Measurements from ENCODE around the gene ZNF343. TPM values are rescaled to one million over a fixed set of nuclear protein-coding genes. Genes with fewer than 3 reads are reported as not detected.

The ZNF343 gene
- total RNA-seq (2012; rRNA removed) (18.9 and 26.2 TPM in 2 replicates), polyA plus RNA-seq (2012; rRNA removed) (7.4 and 7.8 TPM in 2 replicates), Bru-seq, nascent RNA (percentile 55 among the genes with signal in this experiment), BruChase-seq, experiment 1, labeled RNA remaining after a 6-hour chase (percentile 65 among the genes with signal in this experiment), BruChase-seq, experiment 2, labeled RNA remaining after a 2-hour chase (percentile 63 among the genes with signal in this experiment)
- 2.1 and 2.2 TPM in 2 replicates for polyA plus RNA-seq (2012; cell fraction: cytosol; rRNA removed)
- polyA plus RNA-seq (2012; cell fraction: nucleus; rRNA removed; ENCODE audit: low replicate concordance), result 8.1 and 31.6 TPM in 2 replicates
- long read RNA-seq, transcript ZNF343-201 (6 exons, 3,632 nt), result major isoform, 5 of 19 reads
- long read RNA-seq, partial matches to known transcripts, result 0 of 19 reads
- long read RNA-seq, other reads (novel, unspliced or antisense), result 14 of 19 reads

DNA sequence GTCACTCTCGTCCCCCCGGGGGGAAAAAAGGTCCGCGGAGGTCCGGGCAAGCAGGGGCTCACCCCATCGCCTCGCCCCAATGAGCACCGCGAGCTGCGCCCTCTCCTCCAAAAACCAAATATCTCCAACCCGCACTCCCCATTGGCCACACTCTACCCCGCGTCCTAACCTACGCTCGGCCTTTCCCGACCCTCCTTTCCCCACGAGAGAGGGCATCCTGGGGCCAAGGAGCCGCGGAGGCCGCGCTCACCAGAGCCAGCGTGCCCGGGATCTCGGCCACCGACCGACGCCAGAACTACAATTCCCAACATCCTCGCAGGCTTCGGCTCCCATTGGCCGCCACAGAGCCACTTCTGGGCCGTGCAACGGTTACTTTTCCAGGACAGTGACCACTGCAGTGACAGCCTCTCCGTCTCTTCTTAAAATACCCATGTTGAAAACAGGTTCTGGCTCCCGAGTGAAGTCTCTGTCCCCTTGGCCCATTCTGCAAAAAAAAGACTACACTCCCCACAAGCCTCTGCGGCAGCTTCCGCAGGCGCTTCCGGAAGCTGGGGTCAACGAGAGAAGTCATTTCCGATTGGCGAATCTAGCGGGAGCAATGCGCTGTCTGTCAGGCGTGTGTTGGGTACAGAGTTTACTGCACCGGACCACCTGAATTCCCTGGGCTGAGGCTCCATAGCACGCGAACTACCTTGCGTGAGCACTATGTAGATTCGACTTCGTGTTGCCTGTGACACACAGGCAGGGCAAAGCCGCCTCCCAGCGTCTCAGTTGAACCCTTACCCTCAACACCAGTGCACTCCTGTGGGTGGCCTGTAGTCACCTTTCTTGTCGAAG, at the start of gene ZNF343:
ZNF343 (minus strand) TSS at position 285 of the 837 bp plus-strand sequence. CDS start 15,020 bp downstream, outside the sequence.
- Histone ChIP-seq H2AK5ac (ENCODE audit: low read depth, low read length) (peak within 1 kb of the TSS; percentile 62), H3K14ac (replicated peaks; ENCODE audit: low read depth, low read length) (peak within 1 kb of the TSS; percentile 99), H3K56ac (ENCODE audit: extremely low read depth, insufficient read depth, low read length) (peak within 1 kb of the TSS; percentile 97), H3K4me3 (ENCODE audit: insufficient read depth, low read depth, low read length) (peak within 1 kb of the TSS; percentile 77), H2BK120ac (ENCODE audit: low read depth, low read length) (peak within 1 kb of the TSS; percentile 99), H3K36me3 (ENCODE audit: control insufficient read depth, insufficient read depth, low read length) (no peaks in the 10 kb centered on the region), H4K8ac (ENCODE audit: low read depth in 2 of 2, low read length in 2 of 2) (peak within 1 kb of the TSS; percentile 91 to 99), H3K9me1 (ENCODE audit: insufficient read depth, low read length) (peaks cover 3% of the 10 kb centered on the region), H3K4ac (ENCODE audit: low read depth, low read length) (peak within 1 kb of the TSS; percentile 98), H3K9me3 (ENCODE audit: control insufficient read depth, insufficient read depth, low read length) (no peaks in the 10 kb centered on the region), H3K9ac (ENCODE audit: low read depth, low read length) (peak within 1 kb of the TSS; percentile 85), H2AFZ (replicated peaks; ENCODE audit: low read length, poor library complexity) (peak within 1 kb of the TSS; percentile 98), H4K5ac (ENCODE audit: low read depth, low read length) (peak within 1 kb of the TSS; percentile 92), H4K20me1 (ENCODE audit: insufficient read depth, low read length) (no peaks in the 10 kb centered on the region), H3K27ac (ENCODE audit: insufficient read depth, low read length) (peak within 1 kb of the TSS; percentile 81), H2BK5ac (ENCODE audit: low read depth, low read length, poor library complexity, severe bottlenecking) (peak within 1 kb of the TSS; percentile 87), H3K23ac (ENCODE audit: low read depth, low read length) (peak within 1 kb of the TSS; percentile 99), H3K4me2 (ENCODE audit: low read depth, low read length) (peak within 1 kb of the TSS; percentile 94), H3K27me3 (ENCODE audit: control insufficient read depth, insufficient read depth, low read length) (no peaks in the 10 kb centered on the region), H3K79me1 (ENCODE audit: low read depth in 1 of 2, low read length in 2 of 2) (peaks cover 5 to 26% of the 10 kb centered on the region in 2 experiments; a peak in 3 of 4 replicates), H3K4me1 (ENCODE audit: control insufficient read depth, insufficient read depth, low read length) (peaks cover 2% of the 10 kb centered on the region; the same call in 1 of the 2 replicates), H2BK15ac (ENCODE audit: low read depth, low read length) (peak within 1 kb of the TSS; percentile 90; the same call in 2 of the 3 replicates), H3K18ac (ENCODE audit: low read depth, low read length) (peak within 1 kb of the TSS; percentile 89), H2BK20ac (ENCODE audit: low read depth, low read length) (peak within 1 kb of the TSS; percentile 95), H2AK9ac (replicated peaks; ENCODE audit: low read depth, low read length, poor library complexity) (peak within 1 kb of the TSS; percentile 73), H4K91ac (ENCODE audit: insufficient read depth, low read depth, low read length) (peak within 1 kb of the TSS; percentile 98)
- in situ Hi-C loops (cut with MboI; ENCODE audit: low sequenced_read_pairs) (loop anchor here (25.0 kb wide), 1 partner anchor 328 kb away; the partner anchor contains the start of genes PCED1A and VPS16), intact Hi-C loops (cut with micrococcal nuclease) (loop anchor here (2.0 kb wide), 1 partner anchor 16 kb away; no protein-coding TSS in a partner anchor), dilution Hi-C loops (cut with HindIII; ENCODE audit: low sequenced_read_pairs, unreplicated experiment) (no loop called here)
- POLR2A ChIA-PET (ENCODE audit: unreplicated experiment), result no interaction called here
- CTCF ChIA-PET, result interaction anchor here (1.0 kb wide), 1 partner anchor 13 kb away, joined by 5 read pairs; no protein-coding TSS in a partner anchor
- DNase-seq, result peak; percentile 77
- 0% methylated on average over 21 of the region's 53 CpGs; no CpG with 5 or more reads in 1 of the 2 experiments for WGBS, 2 experiments (ENCODE audit: extremely low coverage in 2 of 2, insufficient read length in 1 of 2)
- BruUV-seq (replicated peaks), result no TSS peak
- ATAC-seq (ENCODE audit: low read depth), result peak; percentile 95
- TF ChIP-seq MXI1 (IDR thresholded peaks at IDR 0.05; ENCODE audit: borderline replicate concordance, low read depth, low read length), result 0 out of 2 replicates have a peak, but pooled peaks have one; percentile 62
- no peak for TF ChIP-seq RAD21 (IDR thresholded peaks at IDR 0.05; ENCODE audit: low read length)

All from IMR-90 (cell line).